ENCODE measurements around the gene BRD3OS.
"Not testable (repeated sequence)": the region's sequence is repeated elsewhere in the genome, so short reads cannot be mapped to it uniquely, and the experiment has no call there.

BRD3OS gene

DNA sequence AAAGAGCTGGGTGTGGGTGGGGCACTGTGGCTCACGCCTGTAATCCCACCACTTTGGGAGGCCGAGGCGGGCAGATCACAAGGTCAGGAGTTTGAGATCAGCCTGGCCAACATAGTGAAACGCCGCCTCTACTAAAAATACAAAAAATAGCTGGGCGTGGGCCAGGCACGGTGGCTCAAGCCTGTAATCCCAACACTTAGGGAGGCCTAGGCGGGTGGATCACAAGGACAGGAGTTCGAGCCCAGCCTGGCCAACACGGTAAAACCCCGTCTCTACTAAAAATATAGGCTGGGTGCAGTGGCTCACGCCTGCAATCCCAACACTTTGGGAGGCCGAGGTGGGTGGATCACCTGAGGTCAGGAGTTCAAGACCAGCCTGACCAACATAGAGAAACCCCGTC, 36.5 kb upstream of the BRD3OS start:
- DNase-seq (ENCODE audit: low read depth in 2 of 2): not testable (repeated sequence)

DNA sequence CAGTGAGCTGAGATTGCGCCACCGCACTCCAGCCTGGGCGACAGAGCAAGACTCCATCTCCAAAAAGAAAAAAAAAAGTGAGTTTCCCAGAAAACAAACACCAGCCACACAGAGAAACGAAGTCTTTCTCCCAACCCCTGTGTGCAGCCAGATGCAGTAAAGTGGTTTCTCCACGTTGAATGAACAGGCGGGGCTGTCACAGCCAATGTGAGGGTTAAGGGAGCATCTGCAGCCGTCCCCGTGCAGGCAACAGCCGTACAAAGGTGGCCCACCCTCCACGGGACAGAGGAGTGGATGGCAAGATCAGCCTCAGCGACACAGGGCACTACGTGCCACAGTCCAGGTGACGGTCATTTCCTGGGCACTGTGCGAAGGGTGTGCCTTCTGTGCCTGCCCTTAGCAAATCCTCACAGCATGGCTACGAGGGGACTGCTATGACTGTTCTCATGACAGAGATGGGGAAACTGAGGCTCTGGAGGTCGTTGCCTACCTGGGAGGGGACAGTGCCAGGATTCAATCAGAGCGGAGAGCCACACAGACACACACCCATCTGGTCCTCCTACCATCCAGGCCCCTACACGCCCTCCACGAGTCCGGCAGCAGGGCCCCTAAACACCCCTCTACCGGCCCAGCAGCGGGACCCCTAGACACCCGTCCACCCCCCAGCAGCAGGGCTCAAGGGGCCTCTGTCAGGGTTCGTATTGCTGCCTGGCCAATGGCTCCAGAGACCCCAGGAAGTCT, 35.5 kb upstream of the BRD3OS start:
- no peak for DNase-seq (ENCODE audit: low read depth in 2 of 2)

DNA sequence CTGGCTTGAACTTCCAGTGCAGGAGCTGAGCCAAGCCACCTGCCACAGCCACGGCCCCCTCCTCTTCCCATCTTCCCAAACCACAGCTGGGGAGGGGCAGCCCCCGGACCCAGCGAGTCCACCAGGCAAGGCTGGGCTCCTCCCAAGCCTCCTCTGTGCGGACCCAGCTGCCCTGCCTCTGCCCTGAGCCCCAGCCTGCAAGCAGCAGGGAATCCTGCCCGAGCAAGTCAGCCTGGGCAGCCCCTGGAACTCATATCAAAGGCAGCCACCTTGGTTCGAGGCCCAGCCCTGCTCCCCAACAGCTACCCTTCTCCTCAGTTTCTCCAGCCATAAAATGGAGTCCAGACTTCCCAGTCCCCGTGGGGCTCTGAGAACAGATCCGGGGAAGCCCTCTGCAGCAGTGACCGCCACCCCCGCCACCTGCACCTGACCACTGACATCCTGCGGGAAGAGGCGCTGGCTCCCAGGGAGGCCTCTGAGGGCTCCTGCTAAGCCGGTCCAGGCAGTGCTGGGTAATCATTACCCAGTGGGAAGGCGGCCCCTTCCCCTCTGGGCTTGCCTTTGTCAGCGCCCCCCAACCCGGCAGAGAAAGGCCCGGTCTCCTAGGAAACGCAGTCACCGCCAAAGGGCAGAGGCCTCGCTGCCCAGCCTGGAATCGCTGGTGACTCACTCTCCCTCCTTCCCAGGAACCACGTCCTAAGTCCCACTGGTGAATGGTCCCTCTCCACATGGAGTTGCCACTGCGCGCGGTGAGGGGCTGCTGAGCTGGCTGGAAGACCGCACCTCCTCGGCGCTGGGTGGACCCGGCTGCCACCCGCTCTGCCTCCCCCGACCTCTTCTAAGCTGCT, 34.7 kb upstream of the BRD3OS start:
- DNase-seq (ENCODE audit: low read depth in 2 of 2): no peak

GRCh38 chr9:133991214-133991921, 33.9 kb upstream of the BRD3OS start:
- no peak for DNase-seq (ENCODE audit: low read depth in 2 of 2)

DNA sequence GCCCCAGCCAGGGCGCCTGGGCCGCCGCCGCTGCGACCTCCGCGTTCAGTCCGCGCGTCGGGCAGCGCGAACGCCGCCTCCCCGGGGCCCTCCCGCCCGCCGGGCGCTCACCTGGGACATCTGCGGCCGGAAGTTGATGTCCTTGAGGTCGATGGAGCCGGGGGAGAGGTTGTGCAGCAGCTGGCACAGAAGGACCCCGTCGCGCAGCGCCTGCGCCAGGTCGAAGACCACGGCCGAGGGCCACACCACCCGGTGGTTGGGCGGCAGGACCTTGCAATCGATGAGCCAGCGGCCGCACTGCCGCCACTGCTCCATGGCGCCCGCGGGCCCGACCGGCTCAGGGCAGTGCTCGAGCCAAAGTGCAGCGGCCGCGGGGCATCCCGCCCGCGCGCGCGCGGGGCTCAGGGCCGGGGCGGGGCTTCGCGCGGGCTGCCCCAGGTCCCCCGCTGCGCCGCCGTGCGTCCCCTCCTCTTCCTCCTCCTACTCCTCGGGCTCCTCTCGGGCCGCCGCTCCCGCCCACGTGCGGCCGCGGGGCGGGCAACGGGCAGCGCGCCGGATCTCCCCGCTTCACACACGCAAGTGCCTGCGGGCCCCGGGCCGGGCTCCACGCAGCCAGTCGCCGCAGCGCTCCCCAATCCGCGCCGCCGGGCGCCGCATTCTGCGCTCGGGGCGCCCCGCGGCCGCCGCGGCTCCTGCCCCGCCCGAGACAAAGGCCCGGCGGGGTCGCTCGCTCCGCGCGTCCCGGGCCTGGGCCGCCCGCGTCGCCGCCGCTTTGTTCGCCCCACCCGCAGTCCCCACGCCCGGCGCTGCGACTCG, 33.1 kb upstream of the BRD3OS start, which contains the start of gene VAV2:
TSS of gene VAV2 (minus strand) at position 361 of the 816 bp plus-strand sequence. CDS start at position 315, 46 bp downstream.
- peak; percentile 18 to 43 for DNase-seq (ENCODE audit: low read depth in 2 of 2)

GRCh38 chr9:133992780-133993634, 32.3 kb upstream of the BRD3OS start:
- peak; percentile 72 to 79 for DNase-seq (ENCODE audit: low read depth in 2 of 2)

GRCh38 chr9:133993635-133994253, 31.5 kb upstream of the BRD3OS start:
- no peak for DNase-seq (ENCODE audit: low read depth in 2 of 2)

DNA sequence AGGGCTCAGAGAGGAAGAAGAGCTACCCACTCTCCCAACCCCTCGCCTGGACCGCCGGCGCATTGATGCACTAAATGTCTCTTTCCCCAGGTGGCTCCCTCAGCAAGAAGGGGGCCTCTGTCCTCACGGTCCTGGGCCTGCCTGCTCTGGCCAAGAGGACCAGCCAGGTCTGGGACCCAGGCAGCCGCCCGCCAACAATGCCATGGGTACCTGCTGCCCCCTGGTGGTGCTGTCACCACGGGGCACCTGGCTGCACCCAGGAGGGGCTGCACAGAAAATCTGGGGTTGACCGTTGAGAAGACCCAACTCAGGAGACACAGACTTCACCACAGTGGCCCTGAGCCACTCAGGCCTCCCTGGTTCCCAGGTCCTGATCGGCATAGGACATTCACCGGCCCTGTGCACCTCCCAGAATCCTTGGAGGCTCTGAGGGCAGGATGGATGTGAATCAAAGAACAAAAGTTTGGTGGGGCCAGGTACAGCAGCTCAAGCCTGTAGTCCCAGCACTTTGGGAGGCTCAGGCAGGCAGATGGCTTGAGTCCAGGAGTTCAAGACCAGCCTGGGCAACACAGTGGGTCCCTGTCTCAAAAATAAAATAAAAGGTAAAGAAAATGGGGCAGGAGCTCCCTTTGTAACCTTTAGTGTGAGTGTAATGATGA, 30.8 kb upstream of the BRD3OS start:
- peak; percentile 72 to 78 for DNase-seq (ENCODE audit: low read depth in 2 of 2)

- DNase-seq (ENCODE audit: low read depth in 2 of 2): no peak
Measured at GRCh38 chr9:133995012-133995896, 30.0 kb upstream of the BRD3OS start.

DNA sequence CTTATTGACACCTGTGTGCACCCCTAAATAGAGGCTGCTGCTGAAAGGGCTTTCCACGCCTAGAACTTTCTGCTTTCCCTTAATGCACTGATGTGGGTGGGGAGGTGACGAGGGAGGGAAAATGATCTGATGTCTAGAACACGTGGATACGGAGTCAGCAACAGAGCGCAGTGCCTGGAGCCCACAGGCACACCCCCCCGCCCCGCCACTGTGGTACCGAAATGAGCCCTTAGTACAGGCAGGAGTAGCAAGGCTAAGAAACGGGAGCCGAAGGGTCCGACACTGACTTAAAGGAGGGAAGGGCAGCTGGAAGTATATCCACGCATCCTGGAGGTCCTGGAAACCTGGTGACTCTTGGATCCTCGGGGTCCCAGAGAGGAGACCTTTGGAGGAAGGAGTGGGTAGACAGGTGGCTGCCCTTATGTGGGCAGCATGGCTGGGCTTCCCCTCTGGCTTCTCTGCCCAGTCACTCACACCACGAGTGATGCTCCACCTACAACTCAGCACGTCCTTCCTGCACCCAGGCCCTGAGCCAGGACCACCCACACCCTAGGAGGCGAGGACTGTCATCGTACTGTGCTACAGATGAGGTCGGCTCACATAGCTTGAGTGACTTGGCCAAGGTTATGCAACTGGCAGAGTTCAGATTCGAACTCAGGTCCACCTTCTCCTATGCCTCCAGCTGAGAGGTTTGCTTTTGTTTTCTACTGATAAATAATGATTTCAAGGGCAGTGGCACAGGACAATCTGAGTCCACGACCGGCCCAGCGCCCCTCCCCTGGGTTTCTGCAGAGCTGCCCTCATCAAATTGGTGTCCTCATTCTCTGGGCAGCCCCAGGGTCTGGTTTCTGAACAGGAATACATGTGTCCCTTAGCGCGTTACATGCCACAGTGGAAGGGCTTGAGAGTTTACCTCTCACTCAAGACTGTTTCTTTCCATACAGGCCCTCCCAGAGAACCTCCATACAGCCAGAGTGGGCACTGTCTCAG, 28.5 kb upstream of the BRD3OS start:
- DNase-seq (ENCODE audit: low read depth in 2 of 2): no peak

DNA sequence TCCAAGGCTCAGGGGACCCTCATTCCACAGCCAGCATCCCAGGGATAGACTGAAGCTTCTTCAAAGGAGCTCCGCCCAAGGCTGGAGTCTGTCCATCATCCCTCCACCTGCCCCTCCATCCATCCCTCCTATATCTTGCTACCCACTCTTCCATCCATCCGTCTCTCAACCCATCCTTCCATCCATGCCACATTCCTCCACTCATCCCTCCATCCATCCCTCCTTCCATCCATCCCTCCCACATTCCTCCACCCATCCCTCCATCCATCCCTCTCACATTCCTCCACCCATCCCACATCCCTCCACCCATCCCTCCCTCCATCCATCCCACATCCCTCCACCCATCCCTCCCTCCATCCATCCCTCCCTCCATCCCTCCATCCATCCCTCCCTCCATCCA, 27.7 kb upstream of the BRD3OS start:
- DNase-seq (ENCODE audit: low read depth in 2 of 2): no peak

- no peak for DNase-seq (ENCODE audit: low read depth in 2 of 2)
Measured at GRCh38 chr9:133998915-133999595, 26.2 kb upstream of the BRD3OS start.

DNA sequence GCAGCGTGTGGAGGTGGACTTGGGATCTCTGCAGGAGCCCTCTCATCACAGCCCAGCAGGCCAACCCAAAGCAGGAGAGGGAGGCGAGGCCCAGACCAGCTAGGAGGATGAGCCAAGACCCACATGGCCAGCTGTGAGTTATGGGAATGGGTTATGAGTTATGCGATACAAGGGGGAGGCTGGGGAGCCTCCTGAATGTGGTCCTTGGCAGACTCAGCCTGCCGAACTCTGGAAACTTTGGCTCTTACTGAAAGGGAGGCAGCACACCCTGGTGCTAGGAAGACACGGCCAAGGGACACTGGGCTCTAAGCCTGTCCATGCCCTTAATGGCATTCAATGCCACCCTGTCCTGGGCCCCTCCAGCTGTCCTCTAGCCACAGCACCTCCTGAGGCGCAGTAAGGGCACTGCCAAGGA, 25.4 kb upstream of the BRD3OS start:
- no peak for DNase-seq (ENCODE audit: low read depth in 2 of 2)

DNA sequence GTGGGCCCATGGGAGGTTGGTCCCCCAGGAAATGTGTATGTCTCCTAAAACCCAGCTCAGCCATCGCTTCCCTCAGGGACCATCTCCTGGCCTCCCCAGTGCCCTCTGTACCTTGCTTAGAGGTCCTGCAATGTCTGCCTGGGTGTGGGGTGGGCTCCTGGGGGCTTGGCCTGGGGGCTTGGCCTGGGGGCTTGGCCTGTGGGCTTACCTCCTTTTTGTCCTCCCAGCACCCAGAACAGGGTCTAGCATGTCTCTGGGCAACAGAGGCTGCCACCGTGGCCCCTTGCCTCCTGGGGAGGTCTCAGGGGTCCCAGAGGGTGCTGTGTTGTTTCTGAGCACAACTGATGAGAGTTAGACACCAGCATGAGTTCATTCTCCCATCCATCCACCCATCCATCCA, 22.5 kb upstream of the BRD3OS start:
- no peak for DNase-seq (ENCODE audit: low read depth in 2 of 2)

DNA sequence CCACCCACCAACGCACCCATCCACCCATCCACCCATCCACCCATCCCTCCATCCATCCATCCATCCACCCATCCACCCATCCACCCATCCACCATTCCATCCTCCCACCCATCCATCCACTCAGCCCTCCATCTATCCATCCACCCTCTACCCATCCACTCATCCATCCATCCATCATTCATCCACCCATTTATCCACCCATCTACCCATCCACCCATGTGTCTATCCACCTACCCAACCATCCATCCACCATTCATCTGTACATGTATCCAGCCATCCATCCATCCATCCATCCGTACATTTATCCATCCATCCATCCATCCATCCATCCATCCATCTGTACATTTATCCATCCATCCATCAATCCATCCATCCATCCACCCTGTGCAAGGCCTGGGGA, 22.0 kb upstream of the BRD3OS start:
- DNase-seq (ENCODE audit: low read depth in 2 of 2): no peak

- DNase-seq (ENCODE audit: low read depth in 2 of 2): no peak
Measured at GRCh38 chr9:134004131-134004873, 21.0 kb upstream of the BRD3OS start.

Data from stimulated activated CD4-positive, alpha-beta T cell treated with anti-CD3 and anti-CD28 coated beads, Interleukin-1b, Interleukin-23, amount 100 ng/mL, for 4 hours (primary cell).